Stimulated activated effector memory CD8-positive, alpha-beta T cell treated with anti-CD3 and anti-CD28 coated beads, Interleukin-12 subunit alpha, Interleukin-12 subunit beta, amount 100 ng/mL, for 72 hours (primary cell): ENCODE data around the gene CCN5.
A peak's percentile ranks its signal among the peaks of the same experiment; 100 is the strongest.
"Not testable (repeated sequence)": the region's sequence is repeated elsewhere in the genome, so short reads cannot be mapped to it uniquely, and the experiment has no call there.

ENCODE experiments used
- ATAC-seq: fragments of 150-1000 bp; cut with Tn5 transposase; 2 replicates; pipeline ENCODE4 v1.10.0; 2021
- DNase-seq, 2 donors: peaks; one replicate each; pipeline ENCODE4 v3.0.0; 2021 to 2022; ENCODE audit warnings: low spot score in 2 of 2
- H3K27ac Mint-ChIP-seq: one replicate; pipeline ENCODE4 v1.8.0; 2022; ENCODE audit warnings: mild to moderate bottlenecking, mixed read lengths
- H3K36me3 Mint-ChIP-seq: one replicate; pipeline ENCODE4 v1.8.0; 2022; ENCODE audit warnings: mild to moderate bottlenecking, mixed read lengths
- H3K4me1 Mint-ChIP-seq: one replicate; pipeline ENCODE4 v1.8.0; 2022; ENCODE audit warnings: mixed read lengths
- H3K4me3 Mint-ChIP-seq: one replicate; pipeline ENCODE4 v1.8.0; 2022; ENCODE audit warnings: mild to moderate bottlenecking, mixed read lengths
- H3K9me3 Mint-ChIP-seq: one replicate; pipeline ENCODE4 v1.8.0; 2022; ENCODE audit warnings: mixed read lengths

Gene CCN5, protein sequence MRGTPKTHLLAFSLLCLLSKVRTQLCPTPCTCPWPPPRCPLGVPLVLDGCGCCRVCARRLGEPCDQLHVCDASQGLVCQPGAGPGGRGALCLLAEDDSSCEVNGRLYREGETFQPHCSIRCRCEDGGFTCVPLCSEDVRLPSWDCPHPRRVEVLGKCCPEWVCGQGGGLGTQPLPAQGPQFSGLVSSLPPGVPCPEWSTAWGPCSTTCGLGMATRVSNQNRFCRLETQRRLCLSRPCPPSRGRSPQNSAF

DNA sequence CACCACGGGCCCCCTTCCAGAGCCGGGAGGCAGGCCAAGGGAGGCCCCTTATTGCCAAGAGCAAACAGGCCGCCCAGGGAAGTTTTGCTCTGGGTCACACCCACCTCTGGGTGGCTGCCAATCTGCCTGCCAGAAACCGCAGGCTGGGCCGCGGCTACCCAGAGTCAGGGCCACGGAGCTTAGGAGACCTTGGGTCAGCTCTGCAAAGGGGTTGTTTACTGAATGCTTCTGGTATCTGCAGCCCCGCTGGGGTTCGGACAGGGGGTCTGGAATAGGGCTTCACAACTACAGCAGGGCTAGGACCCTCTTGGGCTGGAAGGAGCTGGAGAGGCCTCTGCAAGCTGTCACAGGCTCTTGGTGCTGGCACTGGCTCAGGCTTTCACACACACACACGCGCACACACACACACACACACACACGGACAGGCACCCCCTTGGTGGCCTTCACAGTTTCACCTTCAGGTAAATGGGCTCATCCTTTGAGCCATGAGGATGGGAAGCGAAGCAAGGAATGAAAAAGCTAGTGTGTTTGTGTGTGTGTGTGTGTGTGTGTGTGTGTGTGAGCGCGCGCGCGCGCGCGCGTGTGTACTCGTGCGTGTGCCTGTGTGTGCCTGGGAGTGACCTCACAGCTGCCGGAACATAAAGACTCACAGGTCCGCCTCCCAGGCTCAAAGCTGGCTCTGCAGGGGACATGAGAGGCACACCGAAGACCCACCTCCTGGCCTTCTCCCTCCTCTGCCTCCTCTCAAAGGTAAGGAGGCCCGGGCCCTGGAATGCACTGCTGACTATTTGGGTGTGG is at the start of gene CCN5:
Gene CCN5, plus strand, starts transcription at position 669 of the 798 bp plus-strand sequence. Its CDS starts 22 bp downstream, at position 691.
- H3K27ac Mint-ChIP-seq, result no peak within 1 kb of the TSS

DNA sequence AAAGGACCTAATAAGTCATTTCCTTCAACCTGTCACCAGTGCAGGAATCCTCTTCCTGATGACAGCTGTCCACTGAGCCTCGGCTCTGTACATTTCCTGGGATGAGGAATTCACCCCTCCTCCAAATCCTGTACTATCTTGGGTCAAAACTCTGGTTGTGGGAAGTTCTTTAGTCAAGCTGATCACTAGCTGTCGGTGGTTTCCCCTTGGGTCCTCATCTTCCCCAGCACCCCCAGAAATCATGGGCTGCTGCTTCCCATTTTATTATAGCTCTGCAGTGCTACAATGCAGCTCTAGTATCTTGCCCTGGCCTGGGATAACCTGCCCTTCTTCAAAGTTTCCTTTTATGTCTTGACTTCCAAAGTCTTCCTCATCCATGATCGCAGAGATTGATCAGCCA is 49.1 kb upstream of the CCN5 start:
- Mint-ChIP-seq H3K27ac (no peak overlapping the region), H3K36me3 (no peaks in the 10 kb centered on the region)

More for the DNA sequence above, at the start of gene CCN5:
- Mint-ChIP-seq H3K4me1 (no peaks in the 10 kb centered on the region), H3K4me3 (no peak within 1 kb of the TSS), H3K36me3 (no peaks in the 10 kb centered on the region), H3K9me3 (no peaks in the 10 kb centered on the region)
- no peak for DNase-seq
- no peak for ATAC-seq

DNA sequence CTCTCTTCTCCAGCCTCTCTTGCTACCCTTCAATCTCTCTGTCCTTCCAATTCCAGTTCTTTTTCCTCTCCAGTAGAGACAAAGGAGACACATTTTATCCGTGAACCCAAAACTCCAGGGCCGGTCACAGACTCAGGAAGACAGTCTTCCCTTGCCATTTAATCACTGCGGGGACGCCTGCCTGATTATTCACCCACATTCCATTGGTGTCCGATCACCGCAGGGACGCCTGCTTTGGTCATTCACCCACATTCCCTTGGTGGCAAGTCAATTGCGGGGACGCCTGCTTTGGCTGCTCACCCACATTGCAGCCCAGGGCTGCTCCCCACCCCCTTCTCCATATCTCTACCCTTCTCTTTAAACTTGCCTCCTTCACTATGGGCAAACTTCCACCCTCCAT is 44.3 kb upstream of the CCN5 start:
- not testable (repeated sequence) for H3K9me3 Mint-ChIP-seq, DNase-seq, H3K36me3 Mint-ChIP-seq, ATAC-seq, H3K4me1 Mint-ChIP-seq
- Mint-ChIP-seq H3K4me3 (peak overlapping the region; percentile 68), H3K27ac (peak overlapping the region; percentile 77)

More for the DNA sequence above, 49.1 kb upstream of the CCN5 start:
- peaks cover 11% of the 10 kb centered on the region for H3K4me1 Mint-ChIP-seq
- H3K4me3 Mint-ChIP-seq, result no peak overlapping the region
- DNase-seq (no peak), ATAC-seq (no peak)
- no peaks in the 10 kb centered on the region for H3K9me3 Mint-ChIP-seq

DNA sequence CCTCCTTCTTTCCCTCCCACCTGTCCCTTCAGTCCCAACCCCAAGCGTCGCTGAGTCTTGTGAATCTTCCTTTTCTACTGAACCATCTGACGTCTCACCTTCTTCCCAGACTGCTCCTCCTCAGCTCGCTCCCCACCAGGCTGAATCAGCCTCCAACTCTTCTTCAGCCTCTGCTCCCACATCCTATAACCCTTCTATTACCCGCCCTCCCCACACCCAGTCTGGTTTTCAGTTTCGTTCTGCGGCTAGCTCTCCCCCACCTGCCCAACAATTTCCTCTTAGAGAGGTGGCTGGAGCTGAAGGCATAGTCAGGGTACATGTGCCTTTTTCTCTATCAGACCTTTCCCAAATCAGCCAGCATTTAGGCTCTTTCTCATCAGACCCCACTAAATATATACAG is 43.6 kb upstream of the CCN5 start:
- DNase-seq, result peak; percentile 14 to 75
- not testable (repeated sequence) for H3K9me3 Mint-ChIP-seq, H3K4me1 Mint-ChIP-seq, H3K36me3 Mint-ChIP-seq
- Mint-ChIP-seq H3K27ac (peak overlapping the region; percentile 77), H3K4me3 (peak overlapping the region; percentile 68)
- ATAC-seq, result peak; percentile 85

DNA sequence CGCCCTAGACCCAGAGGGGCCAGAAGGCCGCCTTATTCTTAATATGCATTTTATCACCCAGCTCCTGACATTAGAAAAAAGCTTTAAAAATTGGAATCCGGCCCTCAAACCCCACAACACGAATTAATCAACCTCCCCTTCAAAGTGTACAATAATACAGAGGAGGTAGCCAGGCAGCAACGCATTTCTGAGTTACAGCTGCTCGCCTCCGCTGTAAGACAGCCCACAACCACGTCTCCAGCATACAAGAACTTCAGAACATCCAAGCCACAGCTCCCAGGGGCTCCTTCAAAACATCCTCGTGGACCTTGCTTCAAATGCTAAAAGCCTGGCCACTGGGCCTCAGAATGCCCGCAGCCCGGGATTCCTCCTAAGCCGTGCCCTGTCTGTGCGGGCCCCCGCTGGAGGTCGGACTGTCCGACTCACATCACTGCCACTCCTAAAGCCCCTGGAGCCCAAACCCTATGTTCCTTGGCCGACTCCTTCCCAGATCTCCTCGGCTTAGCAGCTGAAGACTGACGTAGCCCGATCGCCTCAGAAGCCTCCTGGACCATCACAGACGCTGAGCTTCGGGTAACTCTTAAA is 42.8 kb upstream of the CCN5 start:
- ATAC-seq, H3K4me1 Mint-ChIP-seq, DNase-seq, H3K9me3 Mint-ChIP-seq, H3K36me3 Mint-ChIP-seq: not testable (repeated sequence)
- H3K27ac Mint-ChIP-seq, result peak overlapping the region; percentile 77
- H3K4me3 Mint-ChIP-seq, result peak overlapping the region; percentile 68

DNA sequence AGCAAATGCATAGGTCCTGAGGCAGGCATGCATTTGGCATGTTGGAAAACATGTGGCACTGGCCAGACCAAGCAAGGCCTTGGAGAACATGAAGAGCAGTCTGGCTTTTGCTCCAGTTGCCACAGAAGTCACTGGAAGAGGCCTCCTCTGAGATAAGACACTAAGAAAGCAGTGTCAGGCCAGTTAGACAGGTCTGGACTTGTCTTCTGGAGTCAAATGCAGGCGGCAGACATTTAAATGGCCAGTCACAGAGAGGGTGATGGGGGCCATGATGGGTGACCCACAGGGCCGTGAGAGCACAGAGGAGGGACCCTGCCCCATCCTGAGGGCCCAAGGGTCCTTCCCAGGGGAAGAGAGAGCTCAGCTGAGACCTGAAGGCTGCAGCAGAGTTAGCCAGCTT is 36.9 kb upstream of the CCN5 start:
- no peak overlapping the region for H3K27ac Mint-ChIP-seq

DNA sequence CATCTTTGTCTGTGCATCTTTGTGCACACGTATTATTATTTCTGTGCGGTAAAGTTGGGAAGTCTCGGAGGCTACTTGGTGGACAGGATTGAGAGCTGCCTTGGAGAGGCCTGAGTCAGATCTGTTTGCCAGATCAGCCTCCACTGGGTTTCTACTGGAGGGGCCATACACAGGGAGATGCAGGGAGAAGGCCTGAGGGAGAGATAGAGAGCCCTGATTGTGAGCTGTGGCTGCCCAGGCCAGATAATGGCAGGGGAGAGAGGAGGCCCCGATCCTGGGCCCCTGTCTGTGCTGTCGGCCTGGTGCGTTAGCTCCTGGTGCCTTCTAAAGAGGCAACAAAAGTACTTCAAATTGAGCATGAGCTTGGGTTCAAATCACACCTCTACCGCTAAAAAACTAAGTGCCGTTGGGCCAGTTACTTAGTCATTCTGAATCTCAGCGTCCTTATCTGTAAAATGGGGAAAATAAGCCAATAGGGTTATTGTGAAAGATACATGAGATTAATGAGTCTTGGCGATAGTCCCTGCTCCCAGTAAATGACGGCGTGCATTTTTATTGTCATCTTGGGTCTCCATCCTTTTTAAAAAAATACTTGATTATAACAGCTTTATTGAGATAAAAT is 36.1 kb upstream of the CCN5 start:
- no peak overlapping the region for H3K27ac Mint-ChIP-seq
- no peaks in the 10 kb centered on the region for H3K4me1 Mint-ChIP-seq
- no peaks in the 10 kb centered on the region for H3K9me3 Mint-ChIP-seq
- ATAC-seq (no peak), DNase-seq (no peak)
- H3K4me3 Mint-ChIP-seq, result no peak overlapping the region
- no peaks in the 10 kb centered on the region for H3K36me3 Mint-ChIP-seq

More for the DNA sequence above, 36.9 kb upstream of the CCN5 start:
- Mint-ChIP-seq H3K4me1 (no peaks in the 10 kb centered on the region), H3K4me3 (no peak overlapping the region), H3K36me3 (no peaks in the 10 kb centered on the region), H3K9me3 (no peaks in the 10 kb centered on the region)
- DNase-seq, result no peak
- ATAC-seq, result no peak

DNA sequence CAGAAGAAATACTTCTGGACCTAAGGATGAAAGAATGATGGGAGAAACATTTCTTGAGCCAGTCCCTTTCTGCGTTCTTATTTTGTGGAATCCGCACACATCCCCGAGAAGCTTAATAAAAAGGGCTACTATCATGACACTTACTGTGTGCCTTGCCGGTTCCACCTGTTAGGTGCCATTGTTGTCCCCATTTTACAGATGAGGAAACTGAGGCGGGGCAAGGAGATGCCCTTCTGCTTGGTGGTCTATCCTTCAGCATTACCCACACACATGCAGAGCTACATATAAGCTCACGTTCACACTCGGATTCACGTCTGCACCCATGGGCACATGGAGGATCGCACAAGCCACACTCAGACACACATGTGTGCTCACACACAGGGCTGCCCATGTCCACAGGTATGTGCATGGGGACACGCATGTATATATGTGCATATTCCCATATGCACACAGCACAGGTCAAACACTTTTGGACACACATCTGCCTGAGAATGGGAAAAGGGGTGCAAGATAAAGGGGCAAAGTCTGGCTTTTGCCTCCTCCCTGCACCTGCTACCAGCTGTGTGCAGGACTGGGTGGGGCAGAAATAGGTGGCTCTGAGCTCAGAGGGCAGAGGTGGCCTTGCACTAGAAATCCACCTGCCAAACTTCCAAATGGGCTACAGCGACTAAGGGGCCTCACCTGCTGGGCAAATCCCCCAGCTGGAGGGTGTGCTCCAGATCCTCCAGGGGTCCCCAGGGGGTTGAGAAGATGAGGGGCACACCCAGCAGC is 33.2 kb upstream of the CCN5 start:
- Mint-ChIP-seq H3K4me1 (peaks cover 8% of the 10 kb centered on the region), H3K36me3 (no peaks in the 10 kb centered on the region), H3K9me3 (no peaks in the 10 kb centered on the region), H3K27ac (no peak overlapping the region), H3K4me3 (no peak overlapping the region)
- DNase-seq (no peak), ATAC-seq (no peak)

DNA sequence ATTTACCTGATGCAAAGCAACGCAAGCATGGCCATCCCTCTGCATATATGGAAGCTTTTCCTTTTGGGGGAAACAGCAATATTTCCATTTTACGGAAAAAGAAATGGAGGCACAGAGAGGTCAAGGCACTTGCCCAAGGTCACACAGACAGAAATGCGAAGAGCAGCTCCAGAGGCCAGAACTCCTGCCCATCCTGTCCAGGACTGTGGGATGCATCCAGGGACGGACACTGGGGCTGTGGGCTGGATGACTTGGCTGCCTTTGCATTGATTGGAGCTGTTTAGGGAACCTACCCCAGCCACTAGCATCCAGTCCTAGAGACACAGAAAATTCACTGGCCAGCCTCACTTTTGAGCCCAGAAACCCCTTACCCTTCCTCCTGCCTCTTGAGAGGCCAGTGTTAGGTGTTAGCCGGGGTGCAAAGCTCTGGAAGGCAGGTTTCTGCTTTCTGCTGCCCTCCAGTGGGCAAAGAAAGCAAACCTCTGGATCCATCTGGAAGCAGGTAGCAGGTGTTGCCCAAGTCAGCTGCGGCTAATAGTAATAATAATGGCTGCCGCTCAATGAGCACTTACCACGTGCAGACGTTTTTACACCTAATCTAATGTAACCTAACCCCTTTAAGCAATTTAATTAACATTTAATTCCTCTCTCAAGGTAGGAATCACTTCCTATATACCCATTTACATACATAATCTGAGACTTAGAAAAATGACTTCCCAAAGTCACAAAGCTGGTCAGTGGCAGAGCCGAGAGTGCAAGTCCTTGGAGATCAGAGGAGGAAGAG is 31.7 kb upstream of the CCN5 start:
- peaks cover 8% of the 10 kb centered on the region for H3K4me1 Mint-ChIP-seq
- no peak overlapping the region for H3K4me3 Mint-ChIP-seq
- DNase-seq, result peak in 1 of 2 donors; percentile 58
- H3K36me3 Mint-ChIP-seq, result no peaks in the 10 kb centered on the region
- H3K27ac Mint-ChIP-seq, result no peak overlapping the region
- ATAC-seq, result peak; percentile 69
- no peaks in the 10 kb centered on the region for H3K9me3 Mint-ChIP-seq

DNA sequence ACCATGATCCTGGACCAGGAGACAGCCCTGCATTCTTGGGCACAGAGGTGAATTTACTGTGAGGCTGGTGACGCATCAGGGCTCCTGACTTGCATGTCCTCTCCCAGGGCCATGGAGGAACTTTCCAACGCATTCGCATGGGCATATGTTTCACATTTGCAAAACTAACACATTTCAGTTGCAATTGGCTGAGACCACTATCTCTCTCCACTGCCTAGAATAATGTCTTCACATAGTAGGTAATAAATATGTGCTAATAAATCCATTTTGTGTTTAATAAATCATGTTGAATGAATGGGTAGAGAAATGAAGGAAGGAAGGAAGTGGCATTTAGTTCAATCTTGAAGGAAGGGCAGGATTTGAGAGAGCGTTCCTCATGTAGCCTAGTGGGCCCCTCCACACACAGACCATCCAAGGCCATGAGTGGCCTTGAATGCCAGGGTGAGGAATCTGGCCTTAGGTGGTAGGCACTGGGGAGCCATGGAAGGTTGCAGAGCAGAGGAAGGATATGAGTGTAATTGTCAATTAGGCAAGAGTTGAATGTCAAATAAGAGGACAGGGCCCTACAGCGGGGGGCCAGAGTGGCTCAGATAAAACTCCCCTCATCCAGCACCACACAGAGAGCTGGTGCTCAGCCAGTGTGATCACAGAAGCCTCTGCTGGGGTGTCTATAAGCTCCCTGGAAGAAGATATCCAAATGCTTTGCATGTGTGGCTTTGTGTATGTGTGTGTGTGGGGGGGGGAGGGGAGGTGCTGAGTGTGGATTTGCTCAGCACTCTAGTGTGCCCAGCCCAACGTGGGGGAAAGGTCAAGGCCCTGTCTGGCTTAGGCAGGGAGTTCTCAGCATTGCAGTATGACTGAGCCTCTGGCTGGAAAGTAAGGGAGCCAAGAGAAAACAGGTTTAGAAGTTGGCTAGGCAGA is 30.9 kb upstream of the CCN5 start:
- ATAC-seq, result no peak
- Mint-ChIP-seq H3K36me3 (no peaks in the 10 kb centered on the region), H3K4me3 (no peak overlapping the region), H3K9me3 (no peaks in the 10 kb centered on the region), H3K27ac (no peak overlapping the region), H3K4me1 (peaks cover 8% of the 10 kb centered on the region)
- no peak for DNase-seq

DNA sequence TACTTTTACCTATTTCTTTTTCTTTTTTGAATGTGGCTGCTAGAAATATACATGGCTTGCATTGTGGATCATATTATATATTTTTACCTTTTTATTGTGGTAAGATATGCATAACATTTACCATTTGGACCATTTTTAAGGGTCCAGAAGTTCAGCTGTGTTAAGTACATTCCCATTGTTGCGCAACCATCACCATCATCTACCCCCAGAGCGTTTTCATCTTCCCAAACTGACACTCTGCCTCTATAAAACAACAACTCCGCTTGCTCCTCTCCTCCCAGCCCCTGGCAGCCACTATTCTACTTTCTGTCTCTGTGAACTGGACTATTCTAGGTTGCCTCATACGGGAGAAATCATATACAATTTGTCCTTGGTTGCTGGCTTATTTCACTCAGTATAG is 28.2 kb upstream of the CCN5 start:
- Mint-ChIP-seq H3K4me3 (no peak overlapping the region), H3K36me3 (no peaks in the 10 kb centered on the region), H3K9me3 (no peaks in the 10 kb centered on the region), H3K4me1 (peaks cover 8% of the 10 kb centered on the region), H3K27ac (no peak overlapping the region)
- no peak for DNase-seq
- ATAC-seq, result no peak

DNA sequence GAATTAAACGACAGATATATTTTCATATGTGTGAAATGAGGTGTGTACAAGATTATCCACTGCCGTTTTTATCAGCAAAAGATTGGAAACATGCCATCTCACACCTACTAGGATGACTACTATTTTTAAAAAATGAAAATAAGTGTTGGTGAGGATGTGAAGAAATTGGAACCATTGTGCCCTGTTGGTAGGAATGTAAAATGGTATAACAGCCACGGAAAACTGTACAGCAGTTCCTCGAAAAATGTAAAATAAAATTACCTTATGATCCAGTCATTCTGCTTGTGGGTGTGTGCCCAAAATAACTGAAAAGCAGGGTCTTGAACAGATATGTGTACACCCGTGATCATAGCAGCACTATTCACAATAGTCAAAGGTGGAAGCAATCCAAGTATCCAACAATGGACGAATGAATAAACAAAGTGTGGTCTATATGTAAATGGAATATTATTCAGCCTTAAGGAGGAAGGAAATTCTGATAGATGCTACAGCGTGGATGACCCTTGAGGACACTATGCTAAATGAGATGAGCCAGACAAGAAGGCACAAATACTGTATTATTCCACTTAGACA is 27.0 kb upstream of the CCN5 start:
- H3K4me3 Mint-ChIP-seq, result no peak overlapping the region
- DNase-seq, result no peak
- H3K9me3 Mint-ChIP-seq, result no peaks in the 10 kb centered on the region
- peaks cover 8% of the 10 kb centered on the region for H3K4me1 Mint-ChIP-seq
- H3K27ac Mint-ChIP-seq, result no peak overlapping the region
- H3K36me3 Mint-ChIP-seq, result no peaks in the 10 kb centered on the region
- ATAC-seq, result no peak

DNA sequence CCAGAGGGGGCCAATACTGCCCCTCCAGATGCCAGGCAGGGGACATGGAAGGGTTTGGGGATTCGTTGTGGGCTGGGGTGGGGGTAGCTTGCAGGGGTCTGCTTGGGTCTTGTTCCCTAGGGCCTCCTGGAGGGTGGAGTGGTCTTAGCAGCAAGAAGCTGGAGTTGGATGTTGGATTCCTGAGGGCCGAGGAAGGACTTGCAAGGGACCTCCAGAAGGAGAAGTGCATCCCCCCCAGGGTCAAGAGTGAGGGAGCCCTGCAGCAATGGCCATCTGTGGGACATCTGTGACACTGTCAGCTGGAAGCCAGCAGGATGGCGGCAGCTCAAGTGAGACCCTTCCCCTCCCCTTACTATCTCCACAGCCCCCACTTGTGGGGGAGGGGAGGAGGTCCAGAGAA is 25.4 kb upstream of the CCN5 start:
- H3K27ac Mint-ChIP-seq, result no peak overlapping the region
- no peaks in the 10 kb centered on the region for H3K36me3 Mint-ChIP-seq
- H3K4me1 Mint-ChIP-seq, result peaks cover 8% of the 10 kb centered on the region
- DNase-seq (no peak), ATAC-seq (no peak)
- H3K4me3 Mint-ChIP-seq, result no peak overlapping the region
- H3K9me3 Mint-ChIP-seq, result no peaks in the 10 kb centered on the region
